NB4 (cell line): Measurements from ENCODE around the gene KRT4.
A peak's percentile ranks its signal among the peaks of the same experiment; 100 is the strongest.

Source experiments
- DNase-seq: peaks from one replicate; pipeline ENCODE4 v3.0.0; 2010; ENCODE audit warnings: low read depth
- H3K4me3 ChIP-seq: one replicate; pipeline ENCODE4 v1.5.1; 2011; ENCODE audit warnings: mild to moderate bottlenecking, low read depth, low read length, moderate library complexity
- CTCF ChIP-seq: IDR thresholded peaks from one replicate; pipeline ENCODE4 v1.5.1; 2012; ENCODE audit warnings: low read depth, low read length
- MYC ChIP-seq: IDR thresholded peaks from 2 replicates; pipeline ENCODE4 v1.6.1; 2011; ENCODE audit warnings: low read depth, low read length
- POLR2A ChIP-seq: IDR thresholded peaks from 2 replicates; pipeline ENCODE4 v1.6.1; 2011; ENCODE audit warnings: mild to moderate bottlenecking; ENCODE audit not compliant: insufficient read length; ENCODE audit errors: extremely low read depth
- TF ChIP-seq, protein P1 (sequence below): IDR thresholded peaks from 2 replicates; pipeline ENCODE4 v1.6.1; 2011; ENCODE audit warnings: low read depth, low read length

KRT4 gene

GRCh38 chr12:52828591-52829021 is 14.7 kb upstream of the KRT4 start:
- peak; percentile 33 for DNase-seq
- TF ChIP-seq, protein P1, sequence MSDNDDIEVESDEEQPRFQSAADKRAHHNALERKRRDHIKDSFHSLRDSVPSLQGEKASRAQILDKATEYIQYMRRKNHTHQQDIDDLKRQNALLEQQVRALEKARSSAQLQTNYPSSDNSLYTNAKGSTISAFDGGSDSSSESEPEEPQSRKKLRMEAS: no peak
- TF ChIP-seq CTCF (no peak), POLR2A (no peak), MYC (no peak)

DNA sequence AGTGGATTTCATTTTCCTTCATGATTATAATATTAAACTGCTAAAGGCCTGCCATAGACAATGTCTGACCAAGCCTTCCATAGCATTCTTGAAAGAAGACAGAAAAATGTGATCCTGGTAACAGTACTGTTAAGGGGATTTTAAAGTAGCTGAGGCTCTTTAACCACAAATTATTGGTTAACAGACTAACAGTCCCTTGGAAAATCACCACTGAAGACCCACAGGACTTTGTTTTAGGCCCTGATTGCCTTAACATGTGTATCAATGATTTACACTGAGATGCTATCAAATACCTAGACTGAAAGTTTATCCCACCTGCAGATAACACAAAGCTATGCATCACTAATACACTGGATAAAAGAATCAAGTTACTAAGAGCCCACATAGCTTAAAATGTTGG is 14.2 kb upstream of the KRT4 start:
- DNase-seq: no peak
- H3K4me3 ChIP-seq: no peak overlapping the region
- TF ChIP-seq CTCF: no peak
- TF ChIP-seq POLR2A: no peak
- TF ChIP-seq, protein P1: no peak
- TF ChIP-seq MYC: no peak

More at GRCh38 chr12:52828591-52829021, 14.7 kb upstream of the KRT4 start:
- no peak overlapping the region for H3K4me3 ChIP-seq

- no peak overlapping the region for H3K4me3 ChIP-seq
- no peak for DNase-seq
- TF ChIP-seq, protein P1: no peak
- TF ChIP-seq MYC (no peak), POLR2A (no peak), CTCF (no peak)
Measured at GRCh38 chr12:52827499-52828090, 13.7 kb upstream of the KRT4 start.

DNA sequence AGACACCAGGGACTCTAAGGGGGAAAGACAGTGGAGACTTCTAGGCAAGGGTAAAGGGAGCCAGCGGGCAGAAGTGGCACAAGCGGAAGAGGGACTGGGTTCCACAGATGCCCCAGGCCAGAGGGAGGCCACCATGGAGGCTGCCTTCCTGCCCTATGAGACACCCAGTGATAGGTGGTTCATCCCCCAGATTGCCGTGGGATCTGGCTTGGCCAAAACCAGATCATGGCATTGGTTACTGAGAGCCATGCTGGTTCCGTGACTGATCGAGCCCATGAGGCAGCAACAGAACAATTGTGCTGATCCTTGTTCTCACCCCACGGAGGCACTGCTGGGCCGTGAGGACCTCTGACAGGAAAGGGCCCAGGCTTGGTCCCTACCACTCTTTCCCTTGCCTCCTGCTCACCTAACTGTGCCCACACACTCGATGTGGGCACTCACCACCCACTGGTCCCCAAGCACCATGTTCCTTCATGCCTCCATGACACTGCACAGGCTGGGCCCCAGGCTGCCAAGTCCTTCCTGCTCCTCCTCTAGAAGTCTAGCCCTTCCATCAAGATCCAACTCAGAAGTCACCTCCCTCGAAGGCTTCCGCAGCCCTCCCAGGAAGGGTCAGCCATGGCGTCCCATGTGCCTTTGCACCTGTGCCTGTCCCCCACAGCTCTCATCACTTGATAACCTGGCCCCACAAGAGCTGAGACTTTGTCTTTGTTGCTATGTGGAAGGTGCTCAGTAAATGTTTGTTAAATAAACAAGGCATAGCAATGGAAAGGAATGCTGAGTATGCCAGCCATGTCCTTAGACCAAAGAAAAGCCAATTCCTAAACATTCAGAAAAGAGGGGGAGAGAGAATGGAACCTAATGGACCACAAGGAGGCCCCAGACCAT is 12.9 kb upstream of the KRT4 start:
- H3K4me3 ChIP-seq: no peak overlapping the region
- no peak for TF ChIP-seq POLR2A
- no peak for TF ChIP-seq MYC
- TF ChIP-seq, protein P1: no peak
- DNase-seq: no peak

GRCh38 chr12:52825961-52826360 is 12.0 kb upstream of the KRT4 start:
- no peak overlapping the region for H3K4me3 ChIP-seq
- TF ChIP-seq POLR2A (no peak), CTCF (no peak), MYC (no peak)
- TF ChIP-seq, protein P1: no peak
- DNase-seq: no peak
